OCI-LY3 (cell line): ENCODE results near the gene SEC14L1.

ENCODE experiments used
- EZH2phosphoT487 ChIP-seq: fragments of 200-600 bp; shearing (Covaris generic); IDR thresholded peaks from 2 replicates; pipeline ENCODE4 v1.6.1; 2018; ENCODE audit warnings: antibody characterized with exemption, mixed run types, low read depth
- TF ChIP-seq, protein P1 (sequence below): fragments of 200-600, 300-600 bp; sonication (generic); IDR thresholded peaks from 2 replicates; pipeline ENCODE4 v1.5.1; 2014; ENCODE audit warnings: antibody characterized with exemption, low read length, low read depth

- TF ChIP-seq, protein P1, sequence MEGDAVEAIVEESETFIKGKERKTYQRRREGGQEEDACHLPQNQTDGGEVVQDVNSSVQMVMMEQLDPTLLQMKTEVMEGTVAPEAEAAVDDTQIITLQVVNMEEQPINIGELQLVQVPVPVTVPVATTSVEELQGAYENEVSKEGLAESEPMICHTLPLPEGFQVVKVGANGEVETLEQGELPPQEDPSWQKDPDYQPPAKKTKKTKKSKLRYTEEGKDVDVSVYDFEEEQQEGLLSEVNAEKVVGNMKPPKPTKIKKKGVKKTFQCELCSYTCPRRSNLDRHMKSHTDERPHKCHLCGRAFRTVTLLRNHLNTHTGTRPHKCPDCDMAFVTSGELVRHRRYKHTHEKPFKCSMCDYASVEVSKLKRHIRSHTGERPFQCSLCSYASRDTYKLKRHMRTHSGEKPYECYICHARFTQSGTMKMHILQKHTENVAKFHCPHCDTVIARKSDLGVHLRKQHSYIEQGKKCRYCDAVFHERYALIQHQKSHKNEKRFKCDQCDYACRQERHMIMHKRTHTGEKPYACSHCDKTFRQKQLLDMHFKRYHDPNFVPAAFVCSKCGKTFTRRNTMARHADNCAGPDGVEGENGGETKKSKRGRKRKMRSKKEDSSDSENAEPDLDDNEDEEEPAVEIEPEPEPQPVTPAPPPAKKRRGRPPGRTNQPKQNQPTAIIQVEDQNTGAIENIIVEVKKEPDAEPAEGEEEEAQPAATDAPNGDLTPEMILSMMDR: no peak
- TF ChIP-seq EZH2phosphoT487: no peak
These were observed 23.4 kb upstream of the SEC14L1 start for GRCh38 chr17:77117415-77117814.
